CD4-positive, alpha-beta T cell treated with Interleukin-4 for 1 hour (primary cell): ENCODE results near the gene SEMA4D.
"Not testable (repeated sequence)": the region's sequence is repeated elsewhere in the genome, so short reads cannot be mapped to it uniquely, and the experiment has no call there.

Source experiments
- DNase-seq, 2 donors: peaks; one replicate each; pipeline ENCODE4 v3.0.0-alpha.2; 2020 to 2022

SEMA4D gene

GRCh38 chr9:89346696-89347095, 151.2 kb downstream of the SEMA4D start:
- DNase-seq = no peak

- DNase-seq = no peak
Observed at GRCh38 chr9:89345476-89345875, 152.4 kb downstream of the SEMA4D start.

- not testable (repeated sequence) for DNase-seq
Observed at GRCh38 chr9:89343812-89344211, 154.1 kb downstream of the SEMA4D start.

- DNase-seq = no peak
Observed at GRCh38 chr9:89342948-89343347, 155.0 kb downstream of the SEMA4D start.

- DNase-seq = no peak
Observed at GRCh38 chr9:89342213-89342612, 155.7 kb downstream of the SEMA4D start.

GRCh38 chr9:89340332-89340731, 157.6 kb downstream of the SEMA4D start:
- no peak for DNase-seq

- no peak for DNase-seq
Observed at GRCh38 chr9:89339807-89340206, 158.1 kb downstream of the SEMA4D start.

- no peak for DNase-seq
Observed at GRCh38 chr9:89330513-89330912, 167.4 kb downstream of the SEMA4D start.

- DNase-seq = no peak
Observed at GRCh38 chr9:89329917-89330316, 168.0 kb downstream of the SEMA4D start.

GRCh38 chr9:89328064-89328463, 169.8 kb downstream of the SEMA4D start:
- no peak for DNase-seq

GRCh38 chr9:89325733-89326132, 172.2 kb downstream of the SEMA4D start:
- no peak for DNase-seq

- no peak for DNase-seq
Observed at GRCh38 chr9:89323390-89323789, 174.5 kb downstream of the SEMA4D start.

- DNase-seq = no peak
Observed at GRCh38 chr9:89319015-89319905, 178.7 kb downstream of the SEMA4D start.

- peak; percentile 94 for DNase-seq
Observed at GRCh38 chr9:89318123-89319014, 179.5 kb downstream of the SEMA4D start, which contains the start of gene SECISBP2. Gene SECISBP2 (plus strand): TSS chr9:89318500. CDS start chr9:89318577, 77 bp downstream.

- DNase-seq = no peak
Observed at GRCh38 chr9:89317282-89317681, 180.6 kb downstream of the SEMA4D start.

- no peak for DNase-seq
Observed at GRCh38 chr9:89315482-89315881, 182.4 kb downstream of the SEMA4D start.

GRCh38 chr9:89314955-89315354, 183.0 kb downstream of the SEMA4D start:
- DNase-seq = no peak

GRCh38 chr9:89313842-89314241, 184.1 kb downstream of the SEMA4D start:
- DNase-seq = no peak

GRCh38 chr9:89312222-89312571, 185.7 kb downstream of the SEMA4D start:
- DNase-seq = peak in 1 of 2 donors; percentile 38

- no peak for DNase-seq
Observed at GRCh38 chr9:89311346-89312221, 186.3 kb downstream of the SEMA4D start.
